Suppressor macrophage treated with lipopolysaccharide for 1 hour (primary cell): Measurements from ENCODE around the gene SHLD3.
A peak's percentile ranks its signal among the peaks of the same experiment; 100 is the strongest.
"Not testable (repeated sequence)": the region's sequence is repeated elsewhere in the genome, so short reads cannot be mapped to it uniquely, and the experiment has no call there.

Experiments used
- DNase-seq, 3 donors: peaks; one replicate each; pipeline ENCODE4 v3.0.0-alpha.2; 2020 to 2022

Gene SHLD3

DNA sequence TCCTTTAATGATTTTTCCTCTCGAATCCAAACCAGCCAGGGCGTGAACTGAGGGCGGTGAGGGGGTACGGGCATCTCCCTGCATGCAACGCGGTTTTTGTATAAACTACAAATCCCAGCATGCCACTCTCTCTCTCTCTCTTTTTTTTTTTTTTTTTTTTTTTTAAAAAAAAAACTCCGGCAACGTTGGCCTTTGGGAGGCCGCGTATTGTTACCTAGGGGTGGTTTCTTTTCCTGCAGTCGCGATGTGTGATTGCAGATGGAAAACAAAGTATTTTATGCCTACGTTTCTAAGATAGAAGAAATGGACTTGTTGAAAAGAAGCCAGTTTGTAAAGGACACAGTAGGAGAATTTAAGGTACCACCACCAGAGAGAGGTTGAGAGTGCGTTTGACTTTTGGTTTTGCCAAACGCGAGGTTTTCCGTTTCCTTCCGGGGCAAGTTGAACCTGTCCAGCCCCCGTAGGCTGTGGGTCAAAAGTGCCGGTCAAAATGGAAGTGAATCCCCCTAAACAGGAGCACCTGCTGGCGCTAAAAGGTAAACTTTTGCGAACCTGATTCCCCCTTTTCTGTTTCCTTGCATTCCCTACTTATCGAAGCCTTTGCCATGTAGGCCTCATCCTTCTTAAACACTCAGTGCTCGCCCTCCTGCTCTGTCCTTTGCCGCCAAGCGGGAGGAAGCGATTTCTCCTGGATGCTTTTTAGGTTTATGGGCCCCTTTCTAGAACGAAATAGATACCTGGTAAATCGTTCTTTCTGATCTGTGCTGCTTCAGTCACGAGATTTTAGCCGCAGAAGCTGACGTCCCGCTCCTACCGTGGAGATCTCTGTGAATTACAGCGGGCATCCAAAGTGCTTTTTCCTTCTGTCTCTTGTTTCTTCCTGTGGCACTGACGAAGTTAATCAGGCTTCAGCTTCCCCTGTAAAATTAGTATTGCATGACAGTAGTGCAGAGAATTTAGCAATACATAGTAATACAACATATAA lies at the start of gene SHLD3, which contains the start of gene TRAPPC13:
SHLD3 (plus strand) TSS at position 457 of the 985 bp plus-strand sequence. CDS start 4,561 bp downstream, outside the sequence.
TRAPPC13 (plus strand) TSS at position 457 of the 985 bp plus-strand sequence; CDS start at position 491, 34 bp downstream.
- peak; percentile 86 to 91 (median 90) for DNase-seq

- no peak for DNase-seq
Measured at GRCh38 chr5:65577141-65577540, 47.7 kb upstream of the SHLD3 start.

DNA sequence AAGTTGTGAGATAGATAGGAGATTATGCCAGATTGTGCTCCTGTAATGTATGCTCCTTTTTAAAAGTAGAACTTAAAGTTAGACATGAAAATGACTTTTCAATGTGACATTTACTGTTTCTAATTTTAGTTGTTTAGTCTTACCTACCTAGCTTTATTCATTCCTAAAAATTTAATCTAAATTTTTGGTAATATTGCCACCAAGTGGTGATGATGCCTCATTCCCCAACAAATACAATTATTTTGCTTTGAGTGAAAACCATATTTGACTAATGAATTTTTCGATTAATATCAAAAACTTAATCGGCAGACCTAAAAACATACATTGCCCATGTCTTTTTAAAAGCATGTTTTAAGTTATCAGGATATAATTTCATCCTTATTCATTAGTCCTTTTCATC lies 36.1 kb upstream of the SHLD3 start:
- DNase-seq: no peak

GRCh38 chr5:65601761-65602160 lies 23.1 kb upstream of the SHLD3 start:
- peak in 2 of 3 donors; percentile 2 to 39 for DNase-seq

DNA sequence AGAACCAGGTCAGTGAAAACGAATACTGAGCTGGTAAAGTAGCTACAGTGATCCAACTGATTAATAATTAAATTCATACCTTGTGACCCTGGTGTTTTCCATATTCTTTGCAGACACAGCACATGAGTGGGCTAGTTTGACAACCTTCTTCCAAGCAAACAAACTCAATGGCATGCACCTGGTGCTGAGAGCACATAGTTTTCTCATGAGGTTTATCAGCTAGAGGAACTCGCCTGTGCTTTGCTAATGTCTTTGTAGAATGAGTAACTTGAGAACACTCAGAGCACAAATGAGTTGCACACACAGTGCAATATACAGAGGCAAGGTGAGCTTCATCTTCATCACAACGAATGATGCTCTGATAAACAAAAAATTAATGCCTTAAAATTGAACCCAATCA lies 13.3 kb upstream of the SHLD3 start:
- DNase-seq: no peak

DNA sequence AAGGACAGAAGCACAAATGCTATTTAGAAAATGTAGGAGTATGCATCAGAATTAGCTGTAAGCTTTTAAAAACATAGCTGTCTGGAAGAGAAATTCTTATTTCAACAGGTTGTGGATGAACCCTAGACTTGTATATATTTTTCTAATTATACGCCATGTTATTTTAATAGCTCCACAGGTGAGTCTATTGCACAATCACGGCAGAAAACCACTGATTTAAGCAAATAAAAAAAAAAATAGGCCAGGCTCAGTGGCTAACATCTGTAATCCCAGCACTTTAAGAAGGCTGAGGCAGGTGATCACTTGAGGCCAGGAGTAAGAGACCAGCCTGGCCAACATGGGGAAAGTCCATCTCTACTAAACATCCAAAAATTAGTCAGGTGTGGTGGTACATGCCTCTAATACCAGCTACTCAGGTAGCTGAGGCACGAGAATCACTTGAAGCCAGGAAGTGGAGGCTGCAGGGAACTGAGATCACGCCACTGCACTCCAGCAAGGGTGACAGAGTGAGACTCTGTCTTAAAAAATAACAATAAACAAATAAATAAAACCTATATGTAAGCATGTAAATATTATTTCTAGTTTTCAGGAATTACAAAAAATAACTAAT lies 12.4 kb upstream of the SHLD3 start:
- no peak for DNase-seq

GRCh38 chr5:65620021-65620420 lies 4.8 kb upstream of the SHLD3 start:
- DNase-seq: no peak

- DNase-seq: not testable (repeated sequence)
Measured at GRCh38 chr5:65621961-65622360, 2.9 kb upstream of the SHLD3 start.

GRCh38 chr5:65623482-65623881 lies 1.3 kb upstream of the SHLD3 start:
- peak in 1 of 3 donors; percentile 8 for DNase-seq

- DNase-seq: peak; percentile 96
Measured at GRCh38 chr5:65624025-65624570, 729 bp upstream of the SHLD3 start, which contains the start of gene TRIM23. TRIM23 (minus strand) TSS chr5:65624333; CDS start chr5:65624274, 59 bp downstream.

GRCh38 chr5:65625743-65626142 lies 916 bp downstream of the SHLD3 start:
- DNase-seq: peak in 2 of 3 donors; percentile 13 to 20

- no peak for DNase-seq
Measured at GRCh38 chr5:65630981-65631380, 6.2 kb downstream of the SHLD3 start.

- DNase-seq: no peak
Measured at GRCh38 chr5:65640240-65640639, 15.4 kb downstream of the SHLD3 start.

GRCh38 chr5:65646938-65647337 lies 22.1 kb downstream of the SHLD3 start:
- no peak for DNase-seq

DNA sequence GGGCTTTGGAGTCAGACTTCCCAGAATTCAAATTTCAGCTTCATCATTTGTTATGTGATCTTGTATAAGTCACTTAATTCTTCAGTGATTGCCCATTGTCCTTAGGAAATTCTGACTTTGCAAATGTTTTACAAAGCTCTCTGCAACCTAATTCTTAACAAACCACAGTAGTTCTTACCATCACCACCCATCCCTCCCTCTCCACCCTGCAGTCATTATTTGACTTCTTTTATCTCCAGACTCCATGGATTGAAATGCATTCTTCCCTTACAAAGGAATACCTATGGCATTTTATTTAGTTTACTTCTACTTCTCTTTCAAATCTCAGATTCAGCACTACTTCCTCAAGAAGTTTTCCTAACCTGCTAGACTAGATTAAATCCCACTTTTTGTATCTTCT lies 23.1 kb downstream of the SHLD3 start:
- DNase-seq: no peak

- no peak for DNase-seq
Measured at GRCh38 chr5:65651144-65651543, 26.3 kb downstream of the SHLD3 start.

DNA sequence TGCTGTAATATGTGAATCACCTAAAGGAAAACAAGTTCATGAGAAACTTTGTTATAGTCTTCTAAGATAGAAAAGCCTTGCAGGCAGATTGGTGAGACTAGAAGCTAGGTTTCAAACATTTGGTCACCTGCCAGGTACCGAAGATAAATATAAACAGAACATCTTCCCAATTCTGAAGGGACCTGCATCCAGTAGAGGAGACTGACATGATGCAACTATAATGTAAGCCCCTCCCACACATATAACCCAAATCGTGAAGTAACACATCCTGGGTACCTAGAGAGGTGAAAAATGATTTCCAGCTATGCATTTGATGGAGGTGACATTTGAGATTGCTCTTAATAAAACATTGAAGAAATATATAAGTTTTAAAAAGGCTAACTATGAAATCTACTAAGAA lies 29.9 kb downstream of the SHLD3 start:
- DNase-seq: no peak

- DNase-seq: no peak
Measured at GRCh38 chr5:65663804-65664521, 39.1 kb downstream of the SHLD3 start.

GRCh38 chr5:65668696-65669095 lies 43.9 kb downstream of the SHLD3 start:
- DNase-seq: peak; percentile 56 to 77 (median 72)

GRCh38 chr5:65672796-65673195 lies 48.0 kb downstream of the SHLD3 start:
- peak; percentile 28 to 59 (median 45) for DNase-seq

DNA sequence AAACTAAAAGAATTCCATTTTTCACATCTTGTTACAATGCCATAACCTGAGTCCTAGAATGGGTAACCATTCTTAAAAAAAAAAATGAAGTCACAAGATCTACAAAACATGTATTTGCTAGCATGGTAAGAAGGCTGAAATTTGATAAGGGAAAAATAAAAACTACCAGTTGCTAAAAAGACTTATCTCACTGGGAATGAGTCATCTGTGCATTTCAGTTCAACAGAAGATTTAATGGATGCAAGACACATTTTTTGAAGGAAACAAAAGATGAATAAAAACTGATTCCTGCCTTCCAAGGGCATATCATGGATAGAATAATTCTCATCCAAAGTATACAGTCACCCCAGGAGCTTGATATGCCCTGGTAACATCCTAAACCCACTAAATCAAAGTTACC lies 49.9 kb downstream of the SHLD3 start:
- DNase-seq: no peak

DNA sequence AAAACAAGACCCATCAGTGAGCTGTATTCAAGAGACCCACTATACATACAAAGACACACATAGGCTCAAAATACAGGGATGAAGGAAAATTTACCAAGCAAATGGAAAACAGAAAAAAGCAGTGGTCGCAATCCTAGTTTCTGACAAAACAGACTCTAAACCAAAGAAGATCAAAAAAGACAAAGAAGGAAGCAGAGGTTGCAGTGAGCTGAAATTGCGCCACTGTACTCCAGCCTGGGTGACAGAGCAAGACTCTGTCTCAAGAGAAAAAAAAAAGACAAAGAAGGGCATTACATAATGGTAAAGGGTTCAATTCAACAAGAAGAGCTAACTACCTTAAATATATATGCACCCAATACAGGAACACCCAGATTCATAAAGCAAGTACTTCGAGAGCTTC lies 51.2 kb downstream of the SHLD3 start:
- peak in 1 of 3 donors; percentile 33 for DNase-seq
